H1 (cell line): Measurements from ENCODE around the gene PCDH9. TPM values are rescaled to one million over a fixed set of nuclear protein-coding genes. Genes with fewer than 3 reads are reported as not detected.

Experiments used
- BACH1 ChIP-seq: IDR thresholded peaks from 2 replicates; pipeline ENCODE4 v1.6.1; 2012; ENCODE audit warnings: low read length, improper control_type of control experiment
- BRCA1 ChIP-seq: IDR thresholded peaks from 2 replicates; pipeline ENCODE4 v1.6.1; 2012; ENCODE audit warnings: low read depth, low read length, improper control_type of control experiment
- CBX5 ChIP-seq: fragments of 300-800, 300-1000 bp; sonication (generic); IDR thresholded peaks from 2 replicates; pipeline ENCODE4 v1.7.1; 2016; ENCODE audit warnings: antibody characterized with exemption, low read length, low read depth
- CHD7 ChIP-seq: fragments of 300-600 bp; sonication (generic); IDR thresholded peaks from 2 replicates; pipeline ENCODE4 v1.7.1; 2012; ENCODE audit warnings: low read length, moderate library complexity, mild to moderate bottlenecking, inconsistent platforms; ENCODE audit not compliant: insufficient replicate concordance
- E2F6 ChIP-seq: IDR thresholded peaks from 2 replicates; pipeline ENCODE4 v1.6.1; 2012; ENCODE audit warnings: inconsistent platforms
- RNF2 ChIP-seq: fragments of 200-900, 300-1000 bp; sonication (generic); IDR thresholded peaks from 2 replicates; pipeline ENCODE4 v1.7.1; 2016; ENCODE audit warnings: borderline replicate concordance, low read depth, mild to moderate bottlenecking, antibody characterized with exemption, low read length; ENCODE audit not compliant: poor library complexity, severe bottlenecking; ENCODE audit errors: missing control alignments
- SAP30 ChIP-seq: fragments of 300-600 bp; sonication (generic); IDR thresholded peaks from 2 replicates; pipeline ENCODE4 v1.7.1; 2012; ENCODE audit warnings: low read length, moderate library complexity, mild to moderate bottlenecking, inconsistent platforms; ENCODE audit not compliant: insufficient read depth, insufficient replicate concordance
- TEAD4 ChIP-seq: IDR thresholded peaks from 2 replicates; pipeline ENCODE4 v1.6.1; 2012; ENCODE audit warnings: low read depth, low read length, inconsistent platforms, mixed read lengths
- polyA plus RNA-seq, 7 experiments: library from polyadenylated mRNA; depleted of rRNA in 3 of 7; stranded (reverse) in 5 of 7; unstranded in 2 of 7; fragments of >200 nt in 5 of 7; fragments of 200-250 nt in 2 of 7; gene quantifications; 1 replicate in 5 of 7; 2 replicates in 1 of 7; 4 replicates in 1 of 7; pipeline versions ENCODE4 v1.2.1 to v1.2.3, GENCODE V29; 2011 to 2013; ENCODE audit warnings: missing spikeins in 2 of 7, mixed read lengths in 2 of 7
- total RNA-seq: library from RNA; stranded (reverse); fragmentation: NEBNext Ultra II Directional; extraction: Animal tissue kit (Norgen Biotek cat#: 25700); gene quantifications from 2 replicates; pipeline ENCODE4 v1.2.1, GENCODE V29; 2021

The PCDH9 gene
- total and polyA plus RNA-seq, 2 of the 8 experiments (the other 6 are each of a cell fraction or from before 2014, with no cell fraction given) = 0.12 to 0.60 TPM

- TF ChIP-seq BACH1 = no peak
- no peak for TF ChIP-seq RNF2
- no peak for TF ChIP-seq SAP30
- no peak for TF ChIP-seq BRCA1
- no peak for TF ChIP-seq TEAD4
- TF ChIP-seq CHD7 = no peak
- TF ChIP-seq E2F6 = no peak
- TF ChIP-seq CBX5 = no peak
Observed at GRCh38 chr13:66845393-66845792, 384.7 kb downstream of the PCDH9 start (continued).
